ENCODE results near the gene SEMA3A.

GRCh38 chr7:84200859-84201258 lies 6.3 kb upstream of the SEMA3A start:
- TF ChIP-seq POLR2A (IDR thresholded peaks at IDR 0.05) (no peak), POLR2AphosphoS5 (IDR thresholded peaks at IDR 0.05) (no peak)

Measured in breast epithelium (tissue), 3 donors.